Activated B cell treated with CpG ODN at 0.5 μM for 24 hours (primary cell): ENCODE measurements around the gene OR2A14. TPM values are rescaled to one million over a fixed set of nuclear protein-coding genes. Genes with fewer than 3 reads are reported as not detected.
"Not testable (repeated sequence)": the region's sequence is repeated elsewhere in the genome, so short reads cannot be mapped to it uniquely, and the experiment has no call there.

Experiments used
- ATAC-seq: fragments of 200-7000 bp; cut with Tn5 transposase; one replicate; pipeline ENCODE4 v1.10.0; 2021; ENCODE audit warnings: low read depth, mild to moderate bottlenecking, moderate library complexity
- CTCF ChIA-PET: fragments of 350-600 bp; sonication (Branson Sonifier 250); formaldehyde crosslinking; loops from one replicate; lab custom pipeline; 2021; ENCODE audit warnings: antibody characterized with exemption; lab: Charles Lee
- POLR2A ChIA-PET: fragments of 350-600 bp; sonication (Branson Sonifier 250); formaldehyde crosslinking; loops from one replicate; lab custom pipeline; 2021; ENCODE audit warnings: antibody characterized with exemption; lab: Charles Lee
- DNase-seq: peaks from one replicate; pipeline ENCODE4 v3.0.0; 2022
- H3K27ac Mint-ChIP-seq: one replicate; pipeline ENCODE4 v1.8.0; 2020; ENCODE audit warnings: mixed read lengths
- H3K27me3 Mint-ChIP-seq: one replicate; pipeline ENCODE4 v1.8.0; 2021; ENCODE audit warnings: mixed read lengths
- H3K36me3 Mint-ChIP-seq: one replicate; pipeline ENCODE4 v1.8.0; 2021; ENCODE audit warnings: low read depth, mixed read lengths
- H3K4me1 Mint-ChIP-seq: one replicate; pipeline ENCODE4 v1.8.0; 2021; ENCODE audit warnings: mixed read lengths
- H3K4me3 Mint-ChIP-seq: one replicate; pipeline ENCODE4 v1.8.0; 2020; ENCODE audit warnings: mild to moderate bottlenecking, mixed read lengths
- H3K9me3 Mint-ChIP-seq: one replicate; pipeline ENCODE4 v1.8.0; 2020; ENCODE audit warnings: mixed read lengths
- intact Hi-C: fragments of 100-400 bp; cut with micrococcal nuclease; formaldehyde crosslinking; loops from one replicate; pipeline ENCODE4 v1.15.1; 2024
- total RNA-seq: library from RNA; stranded (reverse); gene quantifications from 2 replicates; pipeline ENCODE4 v1.2.3, GENCODE V29; 2022
- TF ChIP-seq, protein P1 (sequence below): fragments of 200-600 bp; IDR thresholded peaks from one replicate; pipeline ENCODE4 v1.8.0; 2022; ENCODE audit warnings: antibody characterized with exemption, mild to moderate bottlenecking

OR2A14 gene
- total RNA-seq, 1 donor from 2014 or later = not detected

DNA sequence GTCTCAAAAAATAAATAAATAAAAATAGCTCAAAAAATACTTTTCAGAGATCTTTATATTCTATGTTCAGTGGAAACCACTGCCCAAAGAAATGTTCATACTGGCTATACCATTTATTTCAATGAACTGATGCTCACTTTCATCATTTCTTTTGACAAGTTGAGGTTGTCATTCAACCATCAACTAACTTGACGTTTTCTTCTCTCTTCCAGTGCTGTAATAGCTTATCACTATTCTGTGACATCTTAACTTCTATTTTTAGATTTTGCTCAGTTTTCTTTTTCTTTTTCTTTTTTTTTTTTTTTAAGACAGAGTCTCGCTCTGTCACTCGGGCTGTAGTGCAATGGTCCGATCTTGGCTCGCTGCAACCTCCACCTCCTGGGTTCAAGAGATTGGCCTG lies 51.6 kb downstream of the OR2A14 start:
- DNase-seq (no peak), ATAC-seq (no peak)
- Mint-ChIP-seq H3K27ac (no peak overlapping the region), H3K9me3 (peaks cover 7% of the 10 kb centered on the region), H3K36me3 (peaks cover 2% of the 10 kb centered on the region), H3K27me3 (peaks cover 7% of the 10 kb centered on the region), H3K4me3 (no peak overlapping the region), H3K4me1 (peaks cover 3% of the 10 kb centered on the region)
- CTCF ChIA-PET = interaction anchor here (0.7 kb wide), 1 partner anchor 217 kb away, joined by 3 read pairs; no protein-coding TSS in a partner anchor
- intact Hi-C loops = no loop called here
- POLR2A ChIA-PET = no interaction called here
- TF ChIP-seq, protein P1, sequence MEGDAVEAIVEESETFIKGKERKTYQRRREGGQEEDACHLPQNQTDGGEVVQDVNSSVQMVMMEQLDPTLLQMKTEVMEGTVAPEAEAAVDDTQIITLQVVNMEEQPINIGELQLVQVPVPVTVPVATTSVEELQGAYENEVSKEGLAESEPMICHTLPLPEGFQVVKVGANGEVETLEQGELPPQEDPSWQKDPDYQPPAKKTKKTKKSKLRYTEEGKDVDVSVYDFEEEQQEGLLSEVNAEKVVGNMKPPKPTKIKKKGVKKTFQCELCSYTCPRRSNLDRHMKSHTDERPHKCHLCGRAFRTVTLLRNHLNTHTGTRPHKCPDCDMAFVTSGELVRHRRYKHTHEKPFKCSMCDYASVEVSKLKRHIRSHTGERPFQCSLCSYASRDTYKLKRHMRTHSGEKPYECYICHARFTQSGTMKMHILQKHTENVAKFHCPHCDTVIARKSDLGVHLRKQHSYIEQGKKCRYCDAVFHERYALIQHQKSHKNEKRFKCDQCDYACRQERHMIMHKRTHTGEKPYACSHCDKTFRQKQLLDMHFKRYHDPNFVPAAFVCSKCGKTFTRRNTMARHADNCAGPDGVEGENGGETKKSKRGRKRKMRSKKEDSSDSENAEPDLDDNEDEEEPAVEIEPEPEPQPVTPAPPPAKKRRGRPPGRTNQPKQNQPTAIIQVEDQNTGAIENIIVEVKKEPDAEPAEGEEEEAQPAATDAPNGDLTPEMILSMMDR = no peak

DNA sequence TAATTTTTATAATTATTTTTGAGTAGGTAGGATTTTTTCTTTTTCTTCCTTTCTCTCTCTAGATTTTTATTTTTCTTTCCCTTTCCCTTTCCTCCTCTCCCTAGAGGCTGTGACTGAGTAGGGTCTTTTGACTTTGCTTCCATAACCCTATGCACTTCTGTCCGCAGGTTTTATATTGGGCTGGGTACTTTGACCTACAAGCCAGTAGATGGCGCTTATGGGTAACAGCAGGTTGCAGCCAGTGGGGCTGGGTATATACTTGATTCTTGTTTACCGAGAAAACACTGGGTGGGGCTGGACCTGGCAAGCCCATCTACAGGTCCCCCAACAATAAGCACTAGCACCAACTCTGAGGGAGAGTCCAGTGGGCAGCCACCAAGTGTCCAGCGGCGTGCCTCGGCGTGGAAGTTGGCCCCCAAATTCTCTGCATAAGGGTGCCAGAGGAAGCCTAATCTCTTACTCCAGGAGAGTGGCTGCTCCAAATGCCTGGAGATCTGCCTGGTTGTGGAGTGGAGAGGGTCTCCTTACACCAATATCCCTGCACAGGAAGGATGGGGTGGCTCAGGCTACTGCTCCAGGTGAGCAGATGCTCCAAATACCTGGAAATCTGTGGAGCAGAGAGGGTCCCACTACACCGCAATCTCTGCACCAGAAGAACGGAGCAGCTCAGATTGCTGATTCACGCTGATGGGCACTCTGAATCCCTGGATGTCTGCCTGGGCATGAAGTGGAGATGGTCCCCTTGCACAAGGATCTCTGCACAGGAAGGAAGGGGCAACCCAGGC lies 55.6 kb downstream of the OR2A14 start:
- H3K27me3 Mint-ChIP-seq, DNase-seq, H3K36me3 Mint-ChIP-seq, H3K4me1 Mint-ChIP-seq, H3K4me3 Mint-ChIP-seq, H3K9me3 Mint-ChIP-seq, intact Hi-C loops, H3K27ac Mint-ChIP-seq, POLR2A ChIA-PET: not testable (repeated sequence)
- ATAC-seq = peak; percentile 93
- CTCF ChIA-PET = interaction anchor here (1.3 kb wide), 1 partner anchor 259 kb away, joined by 3 read pairs; no protein-coding TSS in a partner anchor

DNA sequence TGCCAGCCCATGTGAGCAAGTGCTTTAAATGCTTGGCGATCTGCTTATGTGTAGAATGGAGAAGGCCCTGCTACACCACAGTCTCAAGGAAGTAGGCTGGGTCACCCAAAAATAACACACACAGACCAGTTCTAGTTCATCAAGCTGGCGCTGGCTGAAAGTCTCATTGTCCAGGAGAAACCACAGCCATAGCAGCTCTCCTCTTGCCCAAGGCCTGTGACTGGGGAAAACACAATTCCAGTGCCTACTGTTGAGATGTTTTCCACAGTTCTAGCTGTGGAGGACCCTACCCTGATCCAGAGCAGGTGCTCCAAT lies 56.1 kb downstream of the OR2A14 start:
- H3K27ac Mint-ChIP-seq, ATAC-seq, DNase-seq, H3K27me3 Mint-ChIP-seq, H3K4me3 Mint-ChIP-seq, H3K36me3 Mint-ChIP-seq, H3K4me1 Mint-ChIP-seq, intact Hi-C loops, CTCF ChIA-PET, H3K9me3 Mint-ChIP-seq, POLR2A ChIA-PET: not testable (repeated sequence)

Other genes starting within 250 kb of the OR2A14 start
- gene TCAF1, start 221.0 kb upstream of the OR2A14 start, total RNA-seq = 12.0 and 13.4 TPM in 2 replicates
- not detected in 2 replicates for gene OR2F2, start 187.9 kb upstream of the OR2A14 start, total RNA-seq
- not detected in 2 replicates for gene OR2F1, start 168.3 kb upstream of the OR2A14 start, total RNA-seq
- not detected in 2 replicates for gene OR6B1, start 122.9 kb upstream of the OR2A14 start, total RNA-seq
- gene OR2A5, start 74.2 kb upstream of the OR2A14 start, total RNA-seq = not detected in 2 replicates
- gene OR2A25, start 53.4 kb upstream of the OR2A14 start, total RNA-seq = not detected in 2 replicates
- gene OR2A12, start 36.9 kb upstream of the OR2A14 start, total RNA-seq = not detected in 2 replicates
- gene OR2A2, start 13.6 kb upstream of the OR2A14 start, total RNA-seq = not detected in 2 replicates
- gene CTAGE4, start 60.3 kb downstream of the OR2A14 start, total RNA-seq = not detected in 2 replicates
- gene ARHGEF35, start 72.7 kb downstream of the OR2A14 start, total RNA-seq = 3.9 and 4.9 TPM in 2 replicates
- gene OR2A42, start 116.4 kb downstream of the OR2A14 start, total RNA-seq = not detected in 2 replicates
- gene OR2A7, start 141.6 kb downstream of the OR2A14 start, total RNA-seq = 1.3 and 1.9 TPM in 2 replicates
- gene CTAGE8, start 146.1 kb downstream of the OR2A14 start, total RNA-seq = 0.64 and 1.00 TPM in 2 replicates
- 0.05 TPM in 1 of 2 replicates, not detected in the other for gene OR2A1, start 189.2 kb downstream of the OR2A14 start, total RNA-seq
- 6.4 and 7.4 TPM in 2 replicates for gene ARHGEF5, start 232.2 kb downstream of the OR2A14 start, total RNA-seq